ACC112 (cell line): Measurements from ENCODE around the gene NLGN1.

Source experiments
- H2AFZ ChIP-seq: fragments of 200-600 bp; sonication (generic); one replicate; pipeline ENCODE4 v1.6.0; 2017; ENCODE audit warnings: antibody characterized with exemption, low read length; ENCODE audit not compliant: unreplicated experiment
- H3K27ac ChIP-seq: fragments of 200-600 bp; sonication (generic); 2 replicates; pipeline ENCODE4 v1.5.1; 2014; ENCODE audit warnings: low read depth, mild to moderate bottlenecking, antibody characterized with exemption, low read length, moderate library complexity
- H3K27me3 ChIP-seq: fragments of 200-600 bp; sonication (generic); 2 replicates; pipeline ENCODE4 v1.6.1; 2014; ENCODE audit warnings: mild to moderate bottlenecking, antibody characterized with exemption, low read length, moderate library complexity, mixed read lengths; ENCODE audit not compliant: insufficient read depth
- H3K36me3 ChIP-seq: fragments of 200-600 bp; sonication (generic); 2 replicates; pipeline ENCODE4 v1.6.1; 2016; ENCODE audit warnings: mild to moderate bottlenecking, antibody characterized with exemption, low read length, moderate library complexity, mixed read lengths; ENCODE audit not compliant: insufficient read depth
- H3K4me1 ChIP-seq: fragments of 200-600 bp; sonication (generic); one replicate; pipeline ENCODE4 v1.6.1; 2016; ENCODE audit warnings: low read length, mixed read lengths; ENCODE audit not compliant: insufficient read depth, unreplicated experiment, control insufficient read depth
- H3K4me3 ChIP-seq: fragments of 200-600 bp; sonication (generic); 2 replicates; pipeline ENCODE4 v1.5.1; 2014; ENCODE audit warnings: mild to moderate bottlenecking, low read depth, low read length
- H3K79me2 ChIP-seq: fragments of 200-600 bp; sonication (generic); one replicate; pipeline ENCODE4 v1.6.0; 2016; ENCODE audit warnings: low read length; ENCODE audit not compliant: control insufficient read depth, unreplicated experiment, insufficient read depth

The NLGN1 gene

DNA sequence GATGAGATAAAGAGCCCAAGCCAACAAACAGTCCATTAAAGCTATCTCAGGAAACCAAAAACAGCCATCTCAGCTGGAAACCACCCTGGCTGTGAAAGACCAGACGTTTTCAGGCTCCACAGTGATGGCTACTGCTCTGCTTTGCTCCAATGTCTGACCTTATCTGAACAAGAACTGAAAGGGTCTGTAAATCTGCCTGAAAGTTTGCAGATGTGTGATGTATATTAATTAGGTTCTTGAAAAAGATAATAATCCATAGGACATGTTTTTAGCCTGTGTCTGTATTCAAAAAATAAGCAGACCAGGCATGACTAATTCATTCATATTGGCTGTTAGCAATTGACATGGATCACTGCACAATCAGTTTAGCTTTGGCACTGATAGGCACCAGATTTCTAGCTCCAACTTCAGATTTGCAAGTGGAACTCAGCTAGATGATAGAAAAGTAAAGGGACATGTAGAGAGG lies 850.2 kb downstream of the NLGN1 start:
- no peak overlapping the region for H3K4me3 ChIP-seq
- H3K27ac ChIP-seq: no peak overlapping the region
- H3K36me3 ChIP-seq: no peaks in the 10 kb centered on the region
- H3K27me3 ChIP-seq: no peaks in the 10 kb centered on the region
- no peaks in the 10 kb centered on the region for H3K79me2 ChIP-seq
- peaks cover 5% of the 10 kb centered on the region for H3K4me1 ChIP-seq
- H2AFZ ChIP-seq: no peak overlapping the region

DNA sequence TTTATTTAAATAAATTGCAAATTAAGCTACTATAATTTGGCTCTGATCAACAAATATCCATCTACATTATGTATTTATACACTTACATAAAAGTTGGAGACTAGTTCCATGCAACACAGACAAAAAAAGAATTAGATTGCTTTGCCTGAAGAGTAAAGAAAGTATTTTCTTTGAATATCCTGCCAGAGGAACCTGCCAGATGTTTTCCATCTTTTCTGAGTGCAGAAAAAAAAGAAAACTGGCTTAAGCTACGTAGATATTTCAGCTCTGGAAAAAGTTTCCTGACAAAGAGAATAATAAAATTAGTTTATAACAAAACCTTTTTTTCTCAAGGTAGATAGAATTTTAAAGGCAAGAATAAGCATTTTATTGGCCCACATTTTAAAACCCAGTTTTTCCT lies 854.1 kb downstream of the NLGN1 start:
- Histone ChIP-seq H2AFZ (no peak overlapping the region), H3K79me2 (no peaks in the 10 kb centered on the region), H3K4me1 (peaks cover 7% of the 10 kb centered on the region), H3K36me3 (no peaks in the 10 kb centered on the region), H3K27me3 (no peaks in the 10 kb centered on the region), H3K27ac (no peak overlapping the region), H3K4me3 (no peak overlapping the region)

DNA sequence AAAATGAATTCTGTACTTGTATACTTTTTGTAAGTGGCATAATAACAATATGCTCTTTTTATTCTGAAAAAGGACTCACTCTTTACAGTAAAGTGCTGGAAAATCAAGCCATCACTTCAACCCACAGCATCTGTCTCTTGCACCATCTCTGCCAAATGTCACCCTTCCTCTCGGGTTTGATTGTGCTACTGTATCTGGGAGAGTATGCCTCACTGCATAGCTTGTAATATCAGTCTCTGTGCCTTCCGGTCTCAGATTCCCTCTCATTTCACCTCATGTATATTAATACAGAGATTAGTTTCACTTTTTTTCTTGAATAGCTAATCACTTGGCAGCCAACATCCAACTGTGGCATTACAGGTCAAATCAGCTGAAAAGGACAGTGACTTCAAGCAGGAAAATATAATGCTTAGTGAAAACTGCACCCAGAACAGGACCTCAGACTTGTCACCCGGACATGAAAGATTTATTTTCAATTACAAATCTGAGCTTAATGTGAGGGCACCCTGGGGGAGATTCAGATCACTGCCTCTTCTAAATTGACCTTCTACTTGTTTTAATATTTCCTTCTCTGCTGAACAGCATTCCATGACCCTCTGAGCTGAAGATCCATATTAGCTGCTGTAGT lies 855.8 kb downstream of the NLGN1 start:
- H3K27me3 ChIP-seq: no peaks in the 10 kb centered on the region
- peaks cover 7% of the 10 kb centered on the region for H3K4me1 ChIP-seq
- no peak overlapping the region for H3K4me3 ChIP-seq
- no peaks in the 10 kb centered on the region for H3K79me2 ChIP-seq
- peak overlapping the region; percentile 37 for H2AFZ ChIP-seq
- H3K36me3 ChIP-seq: no peaks in the 10 kb centered on the region
- no peak overlapping the region for H3K27ac ChIP-seq

DNA sequence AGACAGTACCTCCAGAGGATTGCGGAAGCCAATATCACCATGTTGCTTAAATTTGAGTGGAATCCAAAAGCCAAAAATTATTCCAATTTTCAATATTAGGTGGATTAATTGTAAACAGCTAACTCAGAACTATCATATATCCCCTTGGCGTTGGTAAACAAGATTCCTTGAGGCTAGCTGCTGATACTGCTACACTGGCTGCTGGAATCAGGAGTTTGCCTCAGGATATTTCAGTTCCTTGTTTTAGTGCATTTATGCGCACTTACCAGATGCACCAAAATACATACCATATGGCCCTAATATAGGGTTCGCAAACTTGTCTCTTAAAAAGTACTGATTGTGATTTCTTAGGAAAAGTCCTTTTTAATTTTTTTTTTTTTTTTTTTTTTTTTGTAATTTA lies 856.4 kb downstream of the NLGN1 start:
- no peaks in the 10 kb centered on the region for H3K79me2 ChIP-seq
- peaks cover 7% of the 10 kb centered on the region for H3K4me1 ChIP-seq
- H3K4me3 ChIP-seq: no peak overlapping the region
- H3K27me3 ChIP-seq: no peaks in the 10 kb centered on the region
- H3K36me3 ChIP-seq: no peaks in the 10 kb centered on the region
- H2AFZ ChIP-seq: no peak overlapping the region
- no peak overlapping the region for H3K27ac ChIP-seq

DNA sequence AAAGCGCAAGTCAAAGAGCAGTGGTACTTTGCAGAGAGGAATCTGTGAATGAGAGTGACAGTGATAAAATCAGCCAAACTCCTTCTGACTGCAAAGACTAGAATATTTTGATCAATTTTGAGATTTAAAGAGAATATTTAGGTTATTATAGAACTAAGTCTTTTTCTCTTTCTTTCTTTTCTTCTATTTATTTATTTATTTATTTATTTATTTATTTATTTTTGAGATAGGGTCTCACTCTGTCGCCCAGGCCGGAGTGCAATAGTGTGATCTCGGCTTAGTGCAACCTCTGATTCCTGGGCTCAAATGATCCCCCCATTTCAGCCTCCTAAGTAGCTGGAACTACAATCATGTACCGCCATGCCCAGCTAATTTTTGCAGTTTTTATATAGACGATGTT lies 857.9 kb downstream of the NLGN1 start:
- Histone ChIP-seq H2AFZ (no peak overlapping the region), H3K27me3 (no peaks in the 10 kb centered on the region), H3K27ac (no peak overlapping the region), H3K4me1 (peaks cover 7% of the 10 kb centered on the region), H3K79me2 (no peaks in the 10 kb centered on the region), H3K4me3 (no peak overlapping the region), H3K36me3 (no peaks in the 10 kb centered on the region)

DNA sequence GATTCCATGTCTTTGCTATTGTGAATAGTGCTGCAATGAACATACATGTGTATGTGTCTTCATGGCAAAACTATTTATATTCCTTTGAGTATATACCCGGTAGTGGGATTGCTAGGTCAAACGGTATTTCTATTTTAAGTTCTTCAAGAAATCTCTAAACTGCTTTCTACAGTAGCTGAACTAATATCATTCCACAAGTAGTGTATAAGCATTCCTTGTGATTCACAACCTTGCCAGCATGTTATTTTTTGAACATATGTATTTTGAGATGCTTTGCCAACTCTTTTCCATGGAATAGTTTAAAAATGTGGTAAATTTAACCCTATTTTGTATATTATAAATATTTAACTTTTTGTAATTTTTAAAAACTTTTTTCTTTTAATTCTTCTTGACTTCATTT lies 868.9 kb downstream of the NLGN1 start:
- no peaks in the 10 kb centered on the region for H3K79me2 ChIP-seq
- H3K4me3 ChIP-seq: no peak overlapping the region
- H3K27ac ChIP-seq: no peak overlapping the region
- H3K4me1 ChIP-seq: peaks cover 8% of the 10 kb centered on the region
- no peaks in the 10 kb centered on the region for H3K27me3 ChIP-seq
- H3K36me3 ChIP-seq: no peaks in the 10 kb centered on the region
- no peak overlapping the region for H2AFZ ChIP-seq

DNA sequence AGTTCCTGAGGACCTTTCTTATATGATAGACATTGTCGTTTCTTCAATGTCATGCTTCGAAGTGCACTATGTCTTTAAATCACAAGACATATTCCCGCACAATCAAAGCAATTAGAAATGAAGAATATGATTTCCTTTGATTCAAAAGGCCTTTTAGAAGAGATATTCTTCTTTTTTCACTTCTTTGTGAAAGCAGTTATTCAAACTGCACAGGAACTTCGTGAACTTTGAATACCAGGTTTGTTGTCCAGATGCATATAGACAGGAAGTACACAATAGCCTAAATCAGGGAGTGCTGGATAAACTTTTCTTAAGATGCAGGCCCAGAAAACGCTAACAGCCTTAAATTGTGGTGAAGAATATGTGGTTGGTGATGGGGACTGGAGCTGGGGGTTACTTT lies 870.5 kb downstream of the NLGN1 start:
- Histone ChIP-seq H3K27ac (no peak overlapping the region), H3K4me3 (no peak overlapping the region), H3K36me3 (no peaks in the 10 kb centered on the region), H2AFZ (no peak overlapping the region), H3K4me1 (peaks cover 8% of the 10 kb centered on the region), H3K79me2 (no peaks in the 10 kb centered on the region), H3K27me3 (no peaks in the 10 kb centered on the region)

DNA sequence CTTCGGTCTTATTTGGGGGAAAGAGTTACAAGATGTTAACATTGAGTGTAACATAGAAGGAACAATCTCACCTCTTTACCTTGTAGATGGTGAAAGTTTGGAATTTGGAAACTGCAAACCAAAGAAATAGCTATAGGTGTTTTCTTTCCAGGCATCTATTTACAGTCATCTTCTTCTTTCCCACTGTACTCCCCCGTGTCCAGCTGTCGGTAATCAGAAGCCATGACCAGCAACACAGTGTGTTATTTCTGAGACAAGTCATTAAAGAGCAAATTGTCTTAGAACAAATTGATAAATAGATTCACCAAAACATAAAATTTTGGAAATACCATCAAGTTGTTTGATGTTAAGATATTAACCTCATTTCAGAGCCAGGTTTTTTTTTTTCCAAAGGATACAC lies 871.0 kb downstream of the NLGN1 start:
- H3K27me3 ChIP-seq: no peaks in the 10 kb centered on the region
- H2AFZ ChIP-seq: no peak overlapping the region
- no peaks in the 10 kb centered on the region for H3K36me3 ChIP-seq
- H3K27ac ChIP-seq: no peak overlapping the region
- no peaks in the 10 kb centered on the region for H3K79me2 ChIP-seq
- H3K4me1 ChIP-seq: peaks cover 8% of the 10 kb centered on the region
- no peak overlapping the region for H3K4me3 ChIP-seq

DNA sequence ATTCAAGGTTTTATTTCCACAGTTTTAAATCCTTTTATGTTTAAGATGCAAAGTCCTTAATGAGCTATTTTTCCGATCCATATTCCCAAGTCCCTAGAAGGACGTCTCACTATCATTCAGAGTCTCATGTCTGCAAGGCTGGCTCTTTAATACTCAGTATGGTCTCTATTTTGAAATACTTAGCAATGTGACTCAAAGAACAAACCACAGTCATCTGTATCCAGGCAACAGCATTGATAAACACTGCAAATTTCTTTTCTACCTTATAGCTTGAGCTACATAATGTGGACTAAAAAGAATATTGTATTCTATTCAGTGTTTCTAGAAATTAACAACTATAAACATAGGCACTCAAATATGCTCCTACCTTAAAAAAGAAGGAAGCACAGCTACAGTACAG lies 873.3 kb downstream of the NLGN1 start:
- no peaks in the 10 kb centered on the region for H3K36me3 ChIP-seq
- no peak overlapping the region for H3K4me3 ChIP-seq
- no peaks in the 10 kb centered on the region for H3K27me3 ChIP-seq
- peaks cover 8% of the 10 kb centered on the region for H3K4me1 ChIP-seq
- peak overlapping the region; percentile 15; the same call in 1 of the 2 replicates for H3K27ac ChIP-seq
- H3K79me2 ChIP-seq: no peaks in the 10 kb centered on the region
- no peak overlapping the region for H2AFZ ChIP-seq

DNA sequence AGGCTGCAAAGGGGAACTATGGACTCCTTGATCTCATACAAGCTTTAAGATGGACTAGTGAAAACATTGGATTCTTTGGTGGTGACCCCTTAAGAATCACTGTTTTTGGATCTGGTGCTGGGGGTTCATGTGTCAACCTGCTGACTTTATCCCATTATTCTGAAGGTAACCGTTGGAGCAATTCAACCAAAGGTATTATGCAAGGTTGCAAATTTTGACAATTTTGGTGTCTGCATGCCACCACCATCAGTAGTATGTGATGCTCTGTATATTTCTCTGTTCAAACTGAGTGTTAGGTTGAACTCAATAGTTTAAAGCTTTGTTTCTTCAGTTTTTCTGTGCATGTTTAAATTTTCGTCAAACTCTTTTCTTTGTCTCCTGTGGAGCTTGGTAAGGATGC lies 877.8 kb downstream of the NLGN1 start:
- Histone ChIP-seq H3K27ac (no peak overlapping the region), H3K4me3 (no peak overlapping the region), H3K79me2 (no peaks in the 10 kb centered on the region), H3K27me3 (no peaks in the 10 kb centered on the region), H3K4me1 (peaks cover 8% of the 10 kb centered on the region), H3K36me3 (no peaks in the 10 kb centered on the region), H2AFZ (no peak overlapping the region)

DNA sequence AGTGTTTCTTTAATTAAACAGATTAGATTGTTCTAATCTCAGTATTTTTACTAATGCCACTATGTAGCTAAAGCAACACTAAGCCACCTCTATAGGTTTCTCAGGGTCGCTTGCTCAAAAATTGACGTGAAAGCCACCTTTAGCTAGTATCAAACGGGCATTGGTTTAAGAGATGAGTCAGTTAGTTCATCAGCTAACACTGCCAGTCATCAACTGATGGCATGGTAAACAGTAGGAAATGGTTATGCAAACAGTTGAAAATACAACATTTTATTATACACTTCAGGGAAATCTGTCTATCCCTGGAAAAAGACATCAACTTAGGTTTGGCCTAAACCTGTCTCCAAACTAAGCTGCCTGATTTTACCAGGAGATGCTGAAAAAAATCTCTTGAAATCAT lies 879.3 kb downstream of the NLGN1 start:
- H3K27ac ChIP-seq: no peak overlapping the region
- H2AFZ ChIP-seq: no peak overlapping the region

More for the DNA sequence above, 879.3 kb downstream of the NLGN1 start:
- Histone ChIP-seq H3K4me1 (no peaks in the 10 kb centered on the region), H3K79me2 (no peaks in the 10 kb centered on the region), H3K36me3 (no peaks in the 10 kb centered on the region), H3K4me3 (no peak overlapping the region), H3K27me3 (no peaks in the 10 kb centered on the region)
